ENCODE results near the gene ZPLD1.

- TF ChIP-seq CTCF (IDR thresholded peaks at IDR 0.05; ENCODE audit: insufficient read depth, low read length, poor library complexity, severe bottlenecking) (no peak), EZH2phosphoT487 (conservative IDR thresholded peaks at IDR 0.05; ENCODE audit: low read length) (no peak)
Measured at GRCh38 chr3:102511168-102511567, 76.4 kb downstream of the ZPLD1 start.

Measured in SU-DHL-6 (cell line).